Testis (tissue), 3 donors: ENCODE results near the gene DLAT. TPM values are rescaled to one million over a fixed set of nuclear protein-coding genes. Genes with fewer than 3 reads are reported as not detected.

Source experiments
- polyA plus RNA-seq: library from polyadenylated mRNA; stranded (reverse); fragments of 350-450 nt; fragmentation: Illumina TruSeq; extraction: RNeasy Lipid Tissue Mini Kit (QIAGEN cat#74804); gene quantifications from one replicate; pipeline ENCODE4 v1.2.3, GENCODE V29; 2014; ENCODE audit warnings: low read depth, low replicate concordance; ENCODE audit not compliant: insufficient read depth
- small RNA-seq, 2 donors: library from RNA; depleted of rRNA; stranded (forward); fragments of <200 nt; gene quantifications; one replicate each; pipeline ENCODE3, GENCODE V24; 2016
- total RNA-seq, 2 donors: library from RNA; depleted of rRNA; stranded (reverse); fragments of >200 nt; gene quantifications; one replicate each; pipeline ENCODE4 v1.2.3, GENCODE V29; 2016

Gene DLAT
- total and polyA plus RNA-seq, 3 donors from 2014 or later = 20.9 to 23.2 (median 21.9) TPM

Small RNA genes within 50 kb of the gene (small RNA-seq; reads per million reads assigned to genes)
- 0 reads per million in 2 donors for gene AP000907.3
- gene RNU6-893P = 0 reads per million in 2 donors

Other genes with a start within 250 kb of the DLAT start
- 10 to 100 TPM; 41.3 to 42.0 TPM for gene ALG9, start 153.8 kb upstream of the DLAT start, total RNA-seq
- gene ALG9, start 153.8 kb upstream of the DLAT start, polyA plus RNA-seq = 40.1 TPM
- 1 to 10 TPM; 7.4 to 7.8 TPM for gene FDXACB1, start 146.2 kb upstream of the DLAT start, total RNA-seq
- 7.2 TPM for gene FDXACB1, start 146.2 kb upstream of the DLAT start, polyA plus RNA-seq
- gene CFAP68, start 145.9 kb upstream of the DLAT start, total RNA-seq = 10 to 100 TPM; 62.7 to 68.5 TPM
- gene CFAP68, start 145.9 kb upstream of the DLAT start, polyA plus RNA-seq = 103 TPM
- gene CRYAB, start 113.6 kb upstream of the DLAT start, total RNA-seq = 10 to 100 TPM; 18.4 to 20.6 TPM
- gene CRYAB, start 113.6 kb upstream of the DLAT start, polyA plus RNA-seq = 116 TPM
- gene HSPB2, start 112.7 kb upstream of the DLAT start, total RNA-seq = not detected
- 6.0 TPM for gene HSPB2, start 112.7 kb upstream of the DLAT start, polyA plus RNA-seq
- gene C11orf52, start 106.5 kb upstream of the DLAT start, total RNA-seq = 1 to 10 TPM; 1.4 to 2.0 TPM
- gene C11orf52, start 106.5 kb upstream of the DLAT start, polyA plus RNA-seq = 1.6 TPM
- gene DIXDC1, start 88.1 kb upstream of the DLAT start, total RNA-seq = 10 to 100 TPM; 21.8 to 26.6 TPM
- 49.5 TPM for gene DIXDC1, start 88.1 kb upstream of the DLAT start, polyA plus RNA-seq
- 10 to 100 TPM; 31.2 to 59.5 TPM for gene PIH1D2, start 48.6 kb downstream of the DLAT start, total RNA-seq
- gene PIH1D2, start 48.6 kb downstream of the DLAT start, polyA plus RNA-seq = 97.8 TPM
- gene NKAPD1, start 48.9 kb downstream of the DLAT start, total RNA-seq = 10 to 100 TPM; 14.8 to 20.8 TPM
- 18.7 TPM for gene NKAPD1, start 48.9 kb downstream of the DLAT start, polyA plus RNA-seq
- gene TIMM8B, start 61.3 kb downstream of the DLAT start, total RNA-seq = 10 to 100 TPM; 50.9 to 61.3 TPM
- 72.4 TPM for gene TIMM8B, start 61.3 kb downstream of the DLAT start, polyA plus RNA-seq
- 10 to 100 TPM; 48.7 to 60.5 TPM for gene SDHD, start 61.5 kb downstream of the DLAT start, total RNA-seq
- 75.9 TPM for gene SDHD, start 61.5 kb downstream of the DLAT start, polyA plus RNA-seq
- 1 to 10 TPM; 4.7 to 7.9 TPM for gene IL18, start 138.7 kb downstream of the DLAT start, total RNA-seq
- 7.4 TPM for gene IL18, start 138.7 kb downstream of the DLAT start, polyA plus RNA-seq
- 10 to 100 TPM in 1 of 2 donors, 1 to 10 TPM in 1; 6.3 to 11.6 TPM for gene TEX12, start 142.0 kb downstream of the DLAT start, total RNA-seq
- gene TEX12, start 142.0 kb downstream of the DLAT start, polyA plus RNA-seq = 21.8 TPM
- gene BCO2, start 150.1 kb downstream of the DLAT start, total RNA-seq = 10 to 100 TPM; 10.4 to 11.0 TPM
- gene BCO2, start 150.1 kb downstream of the DLAT start, polyA plus RNA-seq = 10.2 TPM
- 10 to 100 TPM; 30.1 to 33.9 TPM for gene PTS, start 201.0 kb downstream of the DLAT start, total RNA-seq
- gene PTS, start 201.0 kb downstream of the DLAT start, polyA plus RNA-seq = 28.0 TPM
- not detected for gene PLET1, start 235.5 kb downstream of the DLAT start, total RNA-seq
- not detected for gene PLET1, start 235.5 kb downstream of the DLAT start, polyA plus RNA-seq